BJ (cell line): ENCODE data around the gene LRRC46. TPM values are rescaled to one million over a fixed set of nuclear protein-coding genes. Genes with fewer than 3 reads are reported as not detected.

Experiments used
- CTCF ChIA-PET: fragments of 350-600 bp; formaldehyde crosslinking; extraction: SDS; loops from one replicate; lab custom pipeline; 2021; ENCODE audit warnings: antibody characterized with exemption, inconsistent platforms; lab: Yijun Ruan, JAX
- POLR2A ChIA-PET: fragments of 300-600 bp; sonication (Branson Sonifier 250); formaldehyde crosslinking; extraction: SDS; loops from one replicate; lab custom pipeline; 2021; ENCODE audit warnings: antibody characterized with exemption; lab: Charles Lee
- DNase-seq: peaks from one replicate; pipeline ENCODE4 v3.0.0-alpha.2; 2011; ENCODE audit warnings: low read depth
- H3K27me3 ChIP-seq: 2 replicates; pipeline ENCODE4 v1.6.0; 2011; ENCODE audit warnings: low read length; ENCODE audit not compliant: control insufficient read depth, insufficient read depth
- H3K36me3 ChIP-seq: 2 replicates; pipeline ENCODE4 v1.5.1; 2011; ENCODE audit warnings: low read length; ENCODE audit not compliant: control insufficient read depth, insufficient read depth
- H3K4me3 ChIP-seq: 2 replicates; pipeline ENCODE4 v1.5.1; 2011; ENCODE audit warnings: low read depth, mild to moderate bottlenecking, control low read depth, low read length
- CTCF ChIP-seq: IDR thresholded peaks from 2 replicates; pipeline ENCODE4 v1.5.1; 2011; ENCODE audit warnings: low read depth, mild to moderate bottlenecking, control low read depth, inconsistent platforms, low read length, moderate library complexity; ENCODE audit not compliant: insufficient read depth
- polyA plus RNA-seq: library from polyadenylated mRNA; depleted of rRNA; stranded (reverse); fragments of >200 nt; gene quantifications from 2 replicates; pipeline ENCODE4 v1.2.3, GENCODE V29; 2011

The LRRC46 gene
- polyA plus RNA-seq, 1 experiment = 0.58 TPM

GRCh38 chr17:47816111-47816735, 15.2 kb upstream of the LRRC46 start:
- DNase-seq = no peak
- Histone ChIP-seq H3K36me3 (peaks cover 19% of the 10 kb centered on the region), H3K27me3 (no peaks in the 10 kb centered on the region), H3K4me3 (no peak overlapping the region)
- ChIA-PET POLR2A (no interaction called here), CTCF (interaction anchor here (0.6 kb wide), 1 partner anchor 10 kb away, joined by 3 read pairs; no protein-coding TSS in a partner anchor)
- TF ChIP-seq CTCF = no peak

- Histone ChIP-seq H3K4me3 (no peak overlapping the region), H3K27me3 (no peaks in the 10 kb centered on the region), H3K36me3 (peaks cover 19% of the 10 kb centered on the region)
- no peak for TF ChIP-seq CTCF
- CTCF ChIA-PET = interaction anchor here (0.6 kb wide), 1 partner anchor 118 kb away, joined by 3 read pairs; no protein-coding TSS in a partner anchor
- POLR2A ChIA-PET = no interaction called here
- DNase-seq = no peak
Observed at GRCh38 chr17:47816947-47817346, 14.5 kb upstream of the LRRC46 start.

- POLR2A ChIA-PET = no interaction called here
- CTCF ChIA-PET = no interaction called here
Observed at GRCh38 chr17:47818002-47818695, 13.3 kb upstream of the LRRC46 start.

GRCh38 chr17:47819475-47819874, 12.0 kb upstream of the LRRC46 start:
- DNase-seq = no peak
- Histone ChIP-seq H3K27me3 (no peaks in the 10 kb centered on the region), H3K36me3 (peaks cover 24% of the 10 kb centered on the region), H3K4me3 (no peak overlapping the region)
- CTCF ChIA-PET = no interaction called here
- TF ChIP-seq CTCF = no peak
- POLR2A ChIA-PET = no interaction called here

More at GRCh38 chr17:47818002-47818695, 13.3 kb upstream of the LRRC46 start:
- Histone ChIP-seq H3K36me3 (peaks cover 19% of the 10 kb centered on the region), H3K27me3 (no peaks in the 10 kb centered on the region), H3K4me3 (no peak overlapping the region)
- DNase-seq = no peak
- TF ChIP-seq CTCF = no peak

DNA sequence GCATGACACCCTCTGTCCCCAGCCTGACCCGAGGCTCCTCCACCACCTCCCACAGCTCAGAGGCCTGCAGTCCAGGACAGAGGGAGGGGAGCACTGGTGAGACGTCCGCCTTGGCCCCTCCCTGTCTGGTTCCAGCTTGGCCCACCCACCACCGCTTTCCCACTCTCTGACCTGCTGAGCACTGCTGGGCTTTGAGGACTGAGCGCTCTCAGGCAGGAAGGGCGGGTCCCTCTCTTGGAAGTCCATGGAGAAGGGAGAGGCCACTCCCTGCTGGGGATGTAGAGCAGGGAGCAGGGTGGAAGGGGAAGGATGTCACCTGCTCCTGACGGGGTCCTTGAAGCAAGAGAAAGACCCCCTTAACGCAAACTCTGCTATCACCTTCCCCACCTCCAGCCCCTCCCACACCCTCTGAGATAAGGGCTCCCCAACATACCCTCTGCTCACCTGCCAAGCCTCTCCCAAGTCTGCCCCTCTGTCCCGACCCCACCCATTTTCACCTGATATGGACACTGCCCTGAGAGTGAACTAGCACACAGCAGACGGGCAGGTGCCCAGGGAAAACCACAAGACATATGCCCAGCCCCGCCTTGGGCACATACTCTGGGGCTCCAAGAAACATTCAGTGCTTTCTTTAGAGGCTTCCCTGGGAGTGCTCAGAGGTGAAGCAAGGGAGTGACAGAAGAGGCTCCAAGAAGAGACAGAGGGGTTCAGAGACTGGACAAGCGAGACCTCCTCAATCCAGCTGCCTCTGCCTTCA, 11.3 kb upstream of the LRRC46 start:
- no peak for DNase-seq
- Histone ChIP-seq H3K4me3 (no peak overlapping the region), H3K27me3 (no peaks in the 10 kb centered on the region), H3K36me3 (peaks cover 23% of the 10 kb centered on the region)
- CTCF ChIA-PET = interaction anchor here (1.2 kb wide), 1 partner anchor 18 kb away, joined by 4 read pairs; no protein-coding TSS in a partner anchor
- TF ChIP-seq CTCF = no peak
- POLR2A ChIA-PET = no interaction called here
